ENCODE data around the gene SPHK2.
"Not testable (repeated sequence)": the region's sequence is repeated elsewhere in the genome, so short reads cannot be mapped to it uniquely, and the experiment has no call there.

SPHK2 gene

GRCh38 chr19:48673436-48674100 lies 54.3 kb downstream of the SPHK2 start:
- TF ChIP-seq, protein P1, sequence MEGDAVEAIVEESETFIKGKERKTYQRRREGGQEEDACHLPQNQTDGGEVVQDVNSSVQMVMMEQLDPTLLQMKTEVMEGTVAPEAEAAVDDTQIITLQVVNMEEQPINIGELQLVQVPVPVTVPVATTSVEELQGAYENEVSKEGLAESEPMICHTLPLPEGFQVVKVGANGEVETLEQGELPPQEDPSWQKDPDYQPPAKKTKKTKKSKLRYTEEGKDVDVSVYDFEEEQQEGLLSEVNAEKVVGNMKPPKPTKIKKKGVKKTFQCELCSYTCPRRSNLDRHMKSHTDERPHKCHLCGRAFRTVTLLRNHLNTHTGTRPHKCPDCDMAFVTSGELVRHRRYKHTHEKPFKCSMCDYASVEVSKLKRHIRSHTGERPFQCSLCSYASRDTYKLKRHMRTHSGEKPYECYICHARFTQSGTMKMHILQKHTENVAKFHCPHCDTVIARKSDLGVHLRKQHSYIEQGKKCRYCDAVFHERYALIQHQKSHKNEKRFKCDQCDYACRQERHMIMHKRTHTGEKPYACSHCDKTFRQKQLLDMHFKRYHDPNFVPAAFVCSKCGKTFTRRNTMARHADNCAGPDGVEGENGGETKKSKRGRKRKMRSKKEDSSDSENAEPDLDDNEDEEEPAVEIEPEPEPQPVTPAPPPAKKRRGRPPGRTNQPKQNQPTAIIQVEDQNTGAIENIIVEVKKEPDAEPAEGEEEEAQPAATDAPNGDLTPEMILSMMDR (IDR thresholded peaks at IDR 0.05; ENCODE audit: extremely low read depth, insufficient read depth, missing control alignments) = no peak
- in situ Hi-C loops (cut with MboI; ENCODE audit: low pct_unique_long_range_greater_than_20kb, low sequenced_read_pairs, unreplicated experiment) = no loop called here
- no peak for DNase-seq (ENCODE audit: low spot score)

GRCh38 chr19:48674216-48674809 lies 55.0 kb downstream of the SPHK2 start:
- in situ Hi-C loops (cut with MboI; ENCODE audit: low pct_unique_long_range_greater_than_20kb, low sequenced_read_pairs, unreplicated experiment) = no loop called here
- TF ChIP-seq, protein P1 (IDR thresholded peaks at IDR 0.05; ENCODE audit: extremely low read depth, insufficient read depth, missing control alignments) = no peak
- DNase-seq (ENCODE audit: low spot score) = no peak

DNA sequence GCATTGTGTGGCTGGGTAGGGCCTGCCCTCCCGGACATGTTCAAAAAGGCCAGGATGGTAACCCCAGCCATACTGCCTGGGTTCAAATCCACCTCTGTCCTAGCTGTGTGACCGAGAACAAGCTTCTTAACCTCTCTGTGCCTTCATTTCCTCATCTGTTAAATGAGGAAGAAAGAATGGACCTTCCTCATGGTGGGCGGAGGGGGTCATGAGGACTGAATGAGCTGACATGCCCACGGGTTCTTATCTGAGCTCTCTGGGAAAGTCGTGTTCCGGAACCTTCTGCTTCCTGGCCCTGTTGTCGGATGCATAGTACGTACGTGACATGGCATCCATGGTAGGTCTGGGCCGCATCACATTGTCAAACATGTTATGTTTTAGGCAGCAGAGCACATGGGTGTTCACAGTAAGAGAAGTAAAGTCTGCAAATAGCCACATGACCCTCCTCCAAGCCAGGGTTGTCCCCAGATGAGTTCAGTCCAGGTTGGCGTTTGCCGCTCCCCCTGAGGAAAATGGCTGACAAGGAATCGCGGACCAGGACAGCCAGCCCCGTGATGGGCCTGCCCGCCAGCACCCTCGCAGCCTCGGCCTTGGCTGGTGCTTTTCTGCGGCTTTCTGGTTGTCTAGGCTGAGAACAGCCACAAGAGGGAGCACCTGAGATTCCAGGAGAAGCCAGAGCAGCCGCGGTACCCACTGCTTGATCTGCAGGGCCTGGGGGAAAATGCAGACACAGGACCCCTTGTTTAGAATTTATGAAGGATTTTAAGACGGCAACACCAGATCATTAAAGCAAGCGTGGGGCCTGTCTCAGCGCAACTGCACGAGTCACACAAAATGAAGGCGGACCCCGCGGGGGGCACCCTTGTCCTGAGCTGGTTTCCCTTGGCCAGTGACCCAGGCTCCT lies 55.9 kb downstream of the SPHK2 start:
- peak; percentile 96 for DNase-seq (ENCODE audit: low spot score)
- TF ChIP-seq, protein P1 (IDR thresholded peaks at IDR 0.05; ENCODE audit: extremely low read depth, insufficient read depth, missing control alignments) = peak; percentile 89
- in situ Hi-C loops (cut with MboI; ENCODE audit: low pct_unique_long_range_greater_than_20kb, low sequenced_read_pairs, unreplicated experiment) = no loop called here

GRCh38 chr19:48676487-48676886 lies 57.2 kb downstream of the SPHK2 start:
- no peak for DNase-seq (ENCODE audit: low spot score)
- in situ Hi-C loops (cut with MboI; ENCODE audit: low pct_unique_long_range_greater_than_20kb, low sequenced_read_pairs, unreplicated experiment) = no loop called here
- TF ChIP-seq, protein P1 (IDR thresholded peaks at IDR 0.05; ENCODE audit: extremely low read depth, insufficient read depth, missing control alignments) = no peak

DNA sequence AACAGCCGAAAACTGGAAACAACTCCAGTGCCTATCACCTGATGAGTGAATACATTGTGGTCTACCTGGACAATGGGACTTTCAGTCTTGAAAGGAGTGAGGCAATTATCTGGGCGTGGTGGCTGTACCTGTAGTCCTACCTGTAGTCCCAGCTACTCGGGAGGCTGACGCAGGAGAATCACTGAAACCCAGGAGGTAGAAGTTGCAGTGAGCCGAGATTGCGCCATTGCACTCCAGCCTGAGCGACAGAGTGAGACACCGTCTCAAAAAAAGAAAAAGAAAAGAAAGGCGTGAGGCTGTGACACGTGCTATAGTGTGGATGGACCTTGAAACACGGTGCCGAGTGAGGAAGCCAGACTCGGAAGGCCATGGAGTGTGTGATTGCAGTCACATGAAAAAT lies 57.6 kb downstream of the SPHK2 start:
- TF ChIP-seq, protein P1 (IDR thresholded peaks at IDR 0.05; ENCODE audit: extremely low read depth, insufficient read depth, missing control alignments) = no peak
- no peak for DNase-seq (ENCODE audit: low spot score)
- in situ Hi-C loops (cut with MboI; ENCODE audit: low pct_unique_long_range_greater_than_20kb, low sequenced_read_pairs, unreplicated experiment) = no loop called here

DNA sequence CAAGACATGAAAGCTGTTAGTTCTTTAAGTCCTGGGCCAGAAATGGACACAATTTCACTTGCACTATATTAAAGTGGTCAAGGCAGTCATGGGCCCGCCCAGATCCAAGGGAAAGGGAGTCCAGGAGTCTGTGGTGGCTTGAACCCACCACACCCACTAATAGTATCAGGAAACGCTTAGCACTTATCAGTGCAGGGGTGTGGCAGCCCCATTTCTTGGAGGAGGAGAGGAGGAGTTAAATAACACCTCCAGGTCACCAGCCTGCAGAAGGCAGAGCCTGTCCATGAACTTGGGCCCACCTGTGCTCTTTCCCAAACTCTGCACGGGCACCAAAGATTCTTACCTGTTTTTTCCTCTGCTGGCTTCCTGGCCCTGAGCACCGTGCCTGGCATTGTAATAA lies 58.9 kb downstream of the SPHK2 start:
- TF ChIP-seq, protein P1 (IDR thresholded peaks at IDR 0.05; ENCODE audit: extremely low read depth, insufficient read depth, missing control alignments) = no peak
- in situ Hi-C loops (cut with MboI; ENCODE audit: low pct_unique_long_range_greater_than_20kb, low sequenced_read_pairs, unreplicated experiment) = no loop called here
- DNase-seq (ENCODE audit: low spot score) = no peak

- in situ Hi-C loops (cut with MboI; ENCODE audit: low pct_unique_long_range_greater_than_20kb, low sequenced_read_pairs, unreplicated experiment); DNase-seq (ENCODE audit: low spot score): not testable (repeated sequence)
These were observed 60.7 kb downstream of the SPHK2 start for GRCh38 chr19:48680006-48680405.
